SJCRH30 (cell line): ENCODE data around the gene PLEK2. TPM values are rescaled to one million over a fixed set of nuclear protein-coding genes. Genes with fewer than 3 reads are reported as not detected.

ENCODE experiments used
- DNase-seq, 2 experiments: peaks; one replicate each; pipeline ENCODE4 v3.0.0-alpha.2; 2015 to 2020
- H3K27ac ChIP-seq: fragments of 250-450 bp; sonication (Bioruptor Pico); 2 replicates; pipeline ENCODE4 v1.5.1; 2020; ENCODE audit warnings: mild to moderate bottlenecking, moderate library complexity
- H3K27me3 ChIP-seq: fragments of 250-450 bp; sonication (Bioruptor Pico); 2 replicates; pipeline ENCODE4 v1.5.1; 2020; ENCODE audit warnings: mild to moderate bottlenecking, moderate library complexity
- H3K36me3 ChIP-seq: fragments of 250-450 bp; sonication (Bioruptor Pico); 2 replicates; pipeline ENCODE4 v1.5.1; 2020; ENCODE audit warnings: mild to moderate bottlenecking, moderate library complexity
- H3K4me1 ChIP-seq: fragments of 250-450 bp; sonication (Bioruptor Pico); 2 replicates; pipeline ENCODE4 v1.5.1; 2020; ENCODE audit warnings: mild to moderate bottlenecking, moderate library complexity
- H3K4me3 ChIP-seq: fragments of 250-450 bp; sonication (Bioruptor Pico); 2 replicates; pipeline ENCODE4 v1.5.1; 2020; ENCODE audit warnings: mild to moderate bottlenecking, moderate library complexity
- H3K9me3 ChIP-seq: fragments of 250-450 bp; sonication (Bioruptor Pico); replicated peaks from 2 replicates; pipeline ENCODE4 v1.5.1; 2020; ENCODE audit warnings: mild to moderate bottlenecking, moderate library complexity
- total RNA-seq: library from RNA; depleted of rRNA; stranded (reverse); fragments of >200 nt; shearing (Covaris generic); gene quantifications from 2 replicates; pipeline ENCODE4 v1.2.3, GENCODE V29; 2014

The PLEK2 gene
- total RNA-seq, 1 experiment from 2014 or later = not detected

DNA sequence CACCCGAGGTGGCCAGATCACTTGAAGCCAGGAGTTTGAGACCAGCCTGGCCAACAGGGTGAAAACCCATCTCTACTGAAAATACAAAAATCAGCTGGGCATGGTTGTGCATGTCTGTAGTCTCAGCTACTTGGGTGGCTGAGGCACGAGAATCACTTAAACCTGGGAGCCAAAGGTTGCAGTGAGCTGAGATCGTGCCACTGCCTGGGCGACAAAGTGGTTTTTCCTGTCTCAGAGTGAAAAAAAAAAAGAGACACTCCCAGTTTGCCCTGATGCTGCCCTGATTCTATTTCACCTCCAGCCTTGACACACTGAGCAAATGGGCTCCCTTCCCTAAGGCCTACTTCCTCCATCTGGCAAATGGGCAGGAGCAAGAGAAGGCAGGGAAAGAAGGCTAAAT lies 28.5 kb upstream of the PLEK2 start:
- Histone ChIP-seq H3K4me3 (no peak overlapping the region), H3K9me3 (no peaks in the 10 kb centered on the region), H3K27ac (no peak overlapping the region), H3K4me1 (no peaks in the 10 kb centered on the region), H3K36me3 (no peaks in the 10 kb centered on the region), H3K27me3 (no peaks in the 10 kb centered on the region)
- no peak for DNase-seq

DNA sequence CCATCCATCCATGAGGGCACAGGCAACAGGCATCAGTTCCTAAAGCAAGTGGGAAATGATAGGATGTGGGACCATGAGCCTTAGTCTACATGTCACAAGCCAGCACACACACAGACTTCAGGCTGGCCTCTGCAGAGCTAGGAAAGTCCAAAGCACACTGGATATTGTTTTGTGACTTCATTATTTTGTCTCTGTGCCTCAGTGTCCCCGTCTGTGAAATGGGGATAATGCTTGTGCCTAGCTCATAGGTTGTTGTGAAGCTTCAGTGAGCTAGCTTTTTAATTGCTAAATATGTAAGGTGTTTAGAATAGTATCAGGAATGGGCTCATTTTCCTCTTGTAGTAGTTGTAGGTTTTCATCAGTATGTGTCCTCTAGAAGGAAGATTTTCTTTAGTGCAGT lies 27.0 kb upstream of the PLEK2 start:
- no peak overlapping the region for H3K27ac ChIP-seq
- H3K9me3 ChIP-seq = no peaks in the 10 kb centered on the region
- H3K4me3 ChIP-seq = no peak overlapping the region
- no peaks in the 10 kb centered on the region for H3K4me1 ChIP-seq
- no peaks in the 10 kb centered on the region for H3K27me3 ChIP-seq
- no peaks in the 10 kb centered on the region for H3K36me3 ChIP-seq
- no peak for DNase-seq

DNA sequence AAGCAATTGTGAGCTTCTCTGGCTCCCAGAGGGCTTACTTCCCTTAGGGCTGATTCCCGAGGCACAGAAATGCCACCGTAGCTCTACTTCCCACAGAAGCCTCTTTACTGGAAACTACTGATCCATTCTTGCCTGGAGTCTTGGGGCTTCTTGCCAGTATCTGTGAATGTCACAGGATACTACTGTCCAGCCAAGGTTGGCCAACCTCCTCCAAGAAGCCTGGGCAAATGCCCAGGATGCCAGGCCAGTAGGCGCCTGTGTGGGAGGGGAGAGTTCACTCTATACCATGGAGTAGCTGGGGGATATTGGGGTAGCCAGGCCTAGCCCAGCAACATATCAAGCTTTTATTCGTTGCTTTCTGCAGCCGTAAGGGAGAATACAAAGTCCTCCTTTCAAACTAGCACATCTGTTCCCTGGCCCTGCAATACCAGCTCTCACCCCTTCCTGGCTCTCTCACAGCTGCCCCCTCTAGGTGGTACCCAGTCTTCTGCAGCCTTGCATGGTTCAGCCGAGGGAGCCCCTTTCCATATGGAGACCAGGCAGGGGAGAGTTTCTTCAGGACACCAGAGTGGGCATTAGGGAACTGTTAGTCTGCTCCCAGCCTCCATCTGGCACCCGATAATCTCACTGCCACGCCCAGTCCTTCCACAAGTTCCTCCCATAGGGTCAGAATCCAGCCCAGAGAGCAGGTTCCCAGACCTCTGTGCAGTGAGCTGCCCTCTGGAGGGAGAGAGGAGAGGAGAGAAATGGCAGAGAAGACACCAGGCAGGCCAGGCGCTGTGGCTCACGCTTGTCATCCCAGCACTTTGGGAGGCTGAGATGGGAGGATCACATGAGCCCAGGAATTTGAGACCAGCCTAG lies 24.3 kb upstream of the PLEK2 start:
- Histone ChIP-seq H3K27ac (no peak overlapping the region), H3K36me3 (no peaks in the 10 kb centered on the region), H3K9me3 (no peaks in the 10 kb centered on the region), H3K27me3 (no peaks in the 10 kb centered on the region; the same call in 1 of the 2 replicates), H3K4me3 (no peak overlapping the region), H3K4me1 (no peaks in the 10 kb centered on the region)
- no peak for DNase-seq

DNA sequence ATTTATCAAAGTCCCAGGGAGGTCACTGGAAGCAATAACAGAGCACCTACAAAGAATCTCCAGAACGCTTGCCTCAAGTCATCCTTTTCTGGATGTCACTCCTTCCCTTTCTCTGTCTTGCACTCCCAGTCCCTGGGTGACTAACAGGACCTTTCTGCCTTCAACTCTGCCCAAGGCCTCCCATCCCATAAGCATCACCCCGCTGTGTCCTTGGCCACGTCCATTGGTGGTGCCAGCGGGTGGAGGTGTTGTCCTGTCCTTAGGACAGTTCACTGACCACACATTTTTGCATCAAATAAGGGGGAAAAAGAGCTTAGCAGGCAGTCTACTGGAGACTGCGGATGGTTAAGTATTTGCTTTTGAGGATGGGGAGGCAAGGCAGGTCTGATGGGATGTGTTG lies 23.6 kb upstream of the PLEK2 start:
- H3K27me3 ChIP-seq = no peaks in the 10 kb centered on the region; the same call in 1 of the 2 replicates
- H3K36me3 ChIP-seq = no peaks in the 10 kb centered on the region
- H3K4me3 ChIP-seq = no peak overlapping the region
- no peaks in the 10 kb centered on the region for H3K9me3 ChIP-seq
- no peak for DNase-seq
- H3K27ac ChIP-seq = no peak overlapping the region
- H3K4me1 ChIP-seq = no peaks in the 10 kb centered on the region

DNA sequence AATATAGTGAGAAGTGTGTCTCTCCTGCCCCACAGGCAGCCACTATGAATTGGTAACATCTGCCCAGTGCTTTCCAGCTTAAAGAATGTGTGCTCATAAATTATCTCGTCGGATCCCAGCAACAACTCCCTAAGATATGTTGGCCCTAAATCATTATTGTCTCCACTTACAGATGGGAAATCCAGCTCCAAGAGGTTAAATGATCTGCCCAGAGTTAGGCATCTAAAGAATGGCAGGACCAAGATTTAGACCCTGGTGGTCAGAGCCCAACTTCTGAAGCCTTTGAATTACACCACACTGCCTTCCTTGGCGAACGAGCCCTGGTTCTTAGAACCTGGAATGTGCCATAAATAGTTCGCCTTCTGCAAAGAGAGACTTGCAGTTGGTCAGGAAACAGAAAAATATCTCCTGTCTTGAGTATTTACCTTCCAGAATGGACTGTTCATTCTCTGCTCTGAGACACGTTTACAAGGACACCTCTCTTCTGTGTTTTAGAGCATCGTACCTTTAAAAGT lies 20.1 kb upstream of the PLEK2 start:
- H3K9me3 ChIP-seq = no peaks in the 10 kb centered on the region
- H3K4me1 ChIP-seq = no peaks in the 10 kb centered on the region; the same call in 1 of the 2 replicates
- no peak overlapping the region for H3K27ac ChIP-seq
- H3K36me3 ChIP-seq = no peaks in the 10 kb centered on the region
- DNase-seq = no peak
- no peak overlapping the region for H3K4me3 ChIP-seq
- H3K27me3 ChIP-seq = no peaks in the 10 kb centered on the region; the same call in 1 of the 2 replicates

DNA sequence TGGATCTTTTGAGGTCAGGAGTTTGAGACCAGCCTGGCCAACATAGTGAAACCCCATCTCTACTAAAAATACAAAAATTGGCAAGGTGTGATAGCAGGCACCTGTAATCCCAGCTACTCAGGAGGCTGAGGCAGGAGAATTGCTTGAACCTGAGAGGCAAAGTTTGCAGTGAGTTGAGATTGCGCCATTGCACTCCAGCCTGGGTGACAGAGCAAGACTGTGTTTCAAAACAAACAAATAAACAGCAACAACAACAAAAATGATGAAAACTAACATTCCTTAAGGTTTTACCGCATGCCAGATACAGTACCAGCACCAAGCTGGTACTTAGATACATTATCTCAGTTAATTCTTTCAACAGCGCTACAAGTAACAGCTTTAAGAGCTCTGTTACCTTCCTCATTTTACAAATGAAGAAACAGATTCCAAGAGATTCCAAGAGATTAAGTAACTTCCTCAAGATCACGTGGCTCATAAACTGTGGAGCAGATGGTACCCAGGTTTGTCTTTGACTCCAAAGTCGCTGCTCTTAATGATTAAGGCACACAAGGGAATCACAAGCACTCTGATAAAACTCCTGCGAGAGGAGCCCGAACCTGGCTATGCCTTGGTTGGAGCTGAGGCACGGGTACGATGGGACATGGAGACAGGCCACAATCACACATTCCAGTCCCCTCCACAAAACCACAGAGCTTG lies 17.7 kb upstream of the PLEK2 start:
- Histone ChIP-seq H3K4me1 (no peaks in the 10 kb centered on the region; the same call in 1 of the 2 replicates), H3K27me3 (no peaks in the 10 kb centered on the region; the same call in 1 of the 2 replicates), H3K36me3 (no peaks in the 10 kb centered on the region), H3K27ac (no peak overlapping the region), H3K4me3 (no peak overlapping the region), H3K9me3 (no peaks in the 10 kb centered on the region)
- no peak for DNase-seq

DNA sequence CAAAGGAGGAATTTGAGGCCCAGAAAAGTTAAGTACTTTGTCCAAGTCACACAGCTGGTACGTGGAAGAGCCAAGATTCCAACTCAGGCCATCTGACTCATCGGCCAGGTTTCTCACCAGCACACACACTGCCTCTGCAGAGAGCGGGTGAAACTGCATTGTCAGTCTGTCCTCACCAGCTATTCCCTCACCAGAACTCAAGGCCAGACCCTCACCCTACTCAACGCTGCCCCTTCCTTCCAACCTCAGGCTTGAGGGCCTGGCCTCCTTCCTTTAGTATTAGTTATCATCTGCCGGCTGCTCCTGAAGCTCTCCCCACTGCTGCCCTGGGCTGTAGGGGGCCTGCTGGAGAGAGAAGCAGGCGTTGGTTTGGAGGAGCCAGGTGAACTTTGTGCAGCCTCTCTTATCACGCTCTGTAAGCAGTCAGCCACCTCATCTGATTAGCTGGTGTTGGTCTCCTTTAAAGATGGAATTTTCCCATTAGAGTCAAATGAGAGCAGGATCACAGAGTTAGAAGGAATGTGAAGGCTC lies 16.6 kb upstream of the PLEK2 start:
- H3K4me1 ChIP-seq = no peaks in the 10 kb centered on the region; the same call in 1 of the 2 replicates
- H3K27me3 ChIP-seq = no peaks in the 10 kb centered on the region; the same call in 1 of the 2 replicates
- no peak overlapping the region for H3K27ac ChIP-seq
- no peaks in the 10 kb centered on the region for H3K9me3 ChIP-seq
- H3K4me3 ChIP-seq = no peak overlapping the region
- no peak for DNase-seq
- no peaks in the 10 kb centered on the region for H3K36me3 ChIP-seq

DNA sequence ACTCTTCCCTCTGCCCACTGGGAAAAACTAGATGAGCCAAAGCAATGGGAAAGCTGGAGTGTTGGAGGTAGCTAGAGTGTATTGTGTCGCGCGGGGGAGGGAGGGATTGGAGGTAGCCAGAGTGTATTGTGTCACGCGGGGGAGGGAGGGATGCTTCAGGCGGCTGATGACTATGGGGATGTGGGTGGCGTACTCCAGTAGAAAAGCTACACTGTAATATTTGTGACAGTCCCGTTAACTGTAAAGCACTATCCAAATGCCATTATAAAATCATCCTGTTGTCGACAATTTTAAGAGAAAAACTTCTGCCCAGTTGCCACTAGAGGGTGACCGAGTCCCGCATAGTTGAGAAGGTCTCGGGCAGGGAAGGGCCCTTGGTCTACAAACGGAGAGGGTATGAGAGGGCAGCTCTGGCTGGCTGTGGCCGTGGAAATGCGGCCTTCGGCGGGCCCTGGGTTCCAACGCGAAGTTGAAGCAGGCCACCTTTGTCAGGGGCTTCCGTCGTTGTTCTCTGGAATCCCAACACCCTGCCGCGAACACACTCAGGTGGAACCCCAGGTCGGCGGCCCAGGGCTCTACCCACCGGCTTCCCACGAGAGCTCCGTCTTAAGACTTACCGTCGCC lies 15.1 kb upstream of the PLEK2 start:
- no peaks in the 10 kb centered on the region; the same call in 1 of the 2 replicates for H3K4me1 ChIP-seq
- DNase-seq = peak; percentile 77 to 87
- no peak overlapping the region; the same call in 1 of the 2 replicates for H3K4me3 ChIP-seq
- no peaks in the 10 kb centered on the region for H3K9me3 ChIP-seq
- H3K27ac ChIP-seq = no peak overlapping the region
- no peaks in the 10 kb centered on the region for H3K27me3 ChIP-seq
- H3K36me3 ChIP-seq = no peaks in the 10 kb centered on the region

DNA sequence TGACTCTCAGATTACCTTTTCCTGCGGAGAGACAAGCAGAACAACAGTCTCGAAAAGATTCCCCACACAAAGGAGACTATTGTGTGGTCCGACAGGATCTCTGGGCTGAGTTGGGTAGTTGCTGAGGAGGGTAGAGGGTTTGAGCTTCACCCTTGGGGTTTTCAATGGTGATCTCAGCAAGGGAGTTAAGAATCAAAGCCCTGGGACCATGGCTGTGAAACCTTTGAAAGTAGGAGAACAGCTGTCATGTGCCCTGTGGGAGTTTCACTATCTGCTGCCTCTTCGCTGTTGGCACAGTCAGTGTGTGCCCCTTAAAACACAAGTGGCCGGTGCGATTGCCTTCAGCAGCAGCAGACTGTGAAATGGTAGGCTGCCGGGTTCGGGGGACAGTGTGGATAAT lies 14.2 kb upstream of the PLEK2 start:
- no peak overlapping the region for H3K27ac ChIP-seq
- no peaks in the 10 kb centered on the region; the same call in 1 of the 2 replicates for H3K4me1 ChIP-seq
- DNase-seq = peak; percentile 70 to 87
- peak overlapping the region; percentile 20 for H3K4me3 ChIP-seq
- H3K36me3 ChIP-seq = no peaks in the 10 kb centered on the region
- no peaks in the 10 kb centered on the region for H3K27me3 ChIP-seq
- no peaks in the 10 kb centered on the region for H3K9me3 ChIP-seq

DNA sequence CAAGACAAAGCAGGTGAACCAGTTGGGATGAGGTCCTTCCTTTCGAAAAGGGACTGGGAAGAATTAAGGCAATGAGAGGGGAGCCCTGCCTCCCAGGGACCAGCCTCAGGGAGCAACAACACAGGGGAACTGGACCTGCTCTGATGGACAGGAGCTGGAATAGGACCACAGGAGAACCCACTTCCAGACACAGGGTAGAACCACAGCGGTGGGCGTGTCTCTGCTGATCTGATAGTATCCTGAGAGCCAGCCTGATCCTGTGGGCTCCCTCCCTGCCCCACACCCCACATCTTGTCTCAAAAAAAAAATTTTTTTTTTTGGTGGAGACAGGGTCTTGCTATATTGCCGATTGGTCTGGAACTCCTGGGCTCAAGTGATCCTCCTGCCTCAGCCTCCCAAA lies 13.6 kb upstream of the PLEK2 start:
- Histone ChIP-seq H3K9me3 (no peaks in the 10 kb centered on the region), H3K27ac (no peak overlapping the region), H3K4me3 (no peak overlapping the region), H3K27me3 (no peaks in the 10 kb centered on the region), H3K36me3 (no peaks in the 10 kb centered on the region), H3K4me1 (no peaks in the 10 kb centered on the region; the same call in 1 of the 2 replicates)
- DNase-seq = no peak

DNA sequence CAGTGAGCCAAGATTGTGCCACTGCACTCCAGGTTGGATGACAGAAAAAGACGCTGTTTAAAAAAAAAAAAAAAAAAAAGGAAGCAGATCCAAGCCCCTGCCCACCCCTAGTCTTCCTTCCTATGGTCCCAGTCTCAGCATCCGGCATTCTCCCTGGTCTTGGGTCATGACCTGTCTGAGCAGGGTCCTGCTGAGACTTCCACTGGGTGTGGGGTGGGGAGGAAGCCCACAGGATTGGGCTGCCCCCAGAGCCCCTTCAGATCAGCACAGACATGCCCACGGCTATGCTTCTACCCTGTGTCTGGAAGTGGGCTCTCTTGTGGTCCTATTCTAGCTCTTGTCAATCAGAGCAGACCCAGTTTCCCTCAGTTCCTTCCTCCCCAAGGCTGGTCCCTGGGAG lies 12.6 kb upstream of the PLEK2 start:
- Histone ChIP-seq H3K36me3 (no peaks in the 10 kb centered on the region), H3K4me1 (no peaks in the 10 kb centered on the region; the same call in 1 of the 2 replicates), H3K27me3 (no peaks in the 10 kb centered on the region), H3K27ac (no peak overlapping the region), H3K4me3 (no peak overlapping the region), H3K9me3 (no peaks in the 10 kb centered on the region)
- no peak for DNase-seq

DNA sequence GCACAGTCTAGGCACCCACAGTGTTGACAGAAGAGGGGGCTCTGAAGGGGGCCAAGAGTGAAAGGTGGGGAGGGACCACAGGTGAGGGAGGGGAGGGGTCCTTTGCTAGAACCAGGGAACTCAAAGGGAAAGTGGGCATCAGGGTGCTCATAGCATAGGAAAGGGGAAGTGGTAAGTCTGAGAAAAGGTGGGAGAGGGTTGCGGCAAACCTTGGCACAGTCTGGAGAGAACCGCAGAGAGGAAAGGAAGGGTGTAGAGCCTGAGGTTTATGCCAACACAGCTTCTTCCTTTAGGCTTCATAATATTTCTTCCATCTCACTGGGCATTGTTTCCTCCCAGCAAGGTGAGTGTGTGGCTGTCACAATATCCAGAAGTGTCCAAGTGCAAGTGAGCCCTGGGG lies 11.5 kb upstream of the PLEK2 start:
- no peak for DNase-seq
- Histone ChIP-seq H3K4me1 (no peaks in the 10 kb centered on the region; the same call in 1 of the 2 replicates), H3K36me3 (no peaks in the 10 kb centered on the region), H3K27me3 (no peaks in the 10 kb centered on the region), H3K4me3 (no peak overlapping the region), H3K27ac (no peak overlapping the region), H3K9me3 (no peaks in the 10 kb centered on the region)

DNA sequence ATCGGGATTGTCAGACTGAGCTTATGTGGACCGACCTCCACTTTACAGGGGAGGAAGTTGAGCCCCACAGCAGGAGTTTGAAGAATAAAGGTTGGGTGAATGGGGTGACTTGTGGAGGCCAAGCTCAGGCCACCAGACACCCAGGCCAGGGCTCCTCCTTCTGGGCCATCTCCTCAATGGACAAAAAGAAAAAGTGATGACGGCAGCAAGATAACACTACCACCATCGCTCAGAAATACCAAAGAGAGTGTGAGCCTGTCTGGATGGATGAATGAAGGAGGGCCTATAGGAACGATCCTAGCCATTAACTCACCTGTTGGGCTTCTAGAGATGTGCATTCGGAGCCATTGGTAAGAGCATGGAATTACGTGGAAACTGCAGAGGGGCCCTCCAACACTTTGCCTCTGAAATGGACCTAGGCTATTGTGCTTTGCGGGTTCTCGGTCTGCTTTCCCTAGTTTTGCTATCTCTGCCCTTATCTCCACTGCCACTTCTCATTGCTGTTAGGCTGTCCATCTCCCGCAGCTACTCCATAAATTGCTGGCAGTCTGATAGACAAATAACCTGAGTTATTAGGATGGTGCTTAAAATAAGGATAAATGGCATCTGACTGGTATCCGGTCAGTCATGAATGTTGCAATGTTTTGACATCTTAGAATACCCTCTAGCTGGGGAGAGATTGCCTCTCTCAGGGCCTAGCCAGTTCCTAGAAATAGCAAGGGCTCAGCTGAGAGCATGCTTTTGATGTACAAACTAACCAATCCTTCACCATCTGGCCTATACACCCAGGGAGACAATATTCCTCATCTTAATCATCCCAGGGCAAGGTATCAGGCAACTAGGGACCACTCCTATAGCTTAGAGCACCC lies 9.6 kb upstream of the PLEK2 start:
- Histone ChIP-seq H3K4me1 (no peaks in the 10 kb centered on the region), H3K9me3 (no peaks in the 10 kb centered on the region), H3K36me3 (no peaks in the 10 kb centered on the region), H3K4me3 (no peak overlapping the region), H3K27me3 (no peaks in the 10 kb centered on the region), H3K27ac (no peak overlapping the region)
- DNase-seq = no peak
